Activated T-cell treated with anti-CD3 and anti-CD28 coated beads, Interleukin-2, amount 50 U/mL, for 4 hours (primary cell): Measurements from ENCODE around the gene FOXC1. TPM values are rescaled to one million over a fixed set of nuclear protein-coding genes. Genes with fewer than 3 reads are reported as not detected.

Experiments used
- total RNA-seq, 3 donors: library from RNA; stranded (reverse); gene quantifications; one replicate each; pipeline ENCODE4 v1.2.1, GENCODE V29; 2021

The FOXC1 gene
- total RNA-seq, 3 donors from 2014 or later: 0.05 to 0.08 (median 0.05) TPM

Other genes with a start within 250 kb of the FOXC1 start
- gene FOXF2, start 220.3 kb upstream of the FOXC1 start, total RNA-seq: under 1 TPM in 1 of 3 donors, not detected in 2; 0.08 TPM